ENCODE data around the gene SERTAD3. TPM values are rescaled to one million over a fixed set of nuclear protein-coding genes. Genes with fewer than 3 reads are reported as not detected.
"Not testable (repeated sequence)": the region's sequence is repeated elsewhere in the genome, so short reads cannot be mapped to it uniquely, and the experiment has no call there.

SERTAD3 gene
- polyA plus RNA-seq, 1 donor = 47.9 TPM

- no peak for DNase-seq
Observed at GRCh38 chr19:40457953-40458596, 13.9 kb upstream of the SERTAD3 start.

GRCh38 chr19:40457048-40457447 is 12.9 kb upstream of the SERTAD3 start:
- DNase-seq = no peak

GRCh38 chr19:40453943-40454342 is 9.8 kb upstream of the SERTAD3 start:
- DNase-seq = not testable (repeated sequence)

GRCh38 chr19:40453151-40453735 is 9.1 kb upstream of the SERTAD3 start:
- no peak for DNase-seq

GRCh38 chr19:40452016-40452415 is 7.9 kb upstream of the SERTAD3 start:
- no peak for DNase-seq

GRCh38 chr19:40450664-40451063 is 6.5 kb upstream of the SERTAD3 start:
- DNase-seq = no peak

- no peak for DNase-seq
Observed at GRCh38 chr19:40449506-40449905, 5.4 kb upstream of the SERTAD3 start.

GRCh38 chr19:40446263-40446784 is 2.2 kb upstream of the SERTAD3 start:
- no peak for DNase-seq

- DNase-seq = no peak
Observed at GRCh38 chr19:40445780-40446262, 1.7 kb upstream of the SERTAD3 start.

- DNase-seq = no peak
Observed at GRCh38 chr19:40444825-40445312, 734 bp upstream of the SERTAD3 start.

GRCh38 chr19:40443131-40443999 is 770 bp downstream of the SERTAD3 start:
- DNase-seq = peak; percentile 99

GRCh38 chr19:40442328-40443130 is 1.6 kb downstream of the SERTAD3 start:
- no peak for DNase-seq

GRCh38 chr19:40441719-40442253 is 2.3 kb downstream of the SERTAD3 start:
- no peak for DNase-seq

GRCh38 chr19:40438284-40438683 is 5.9 kb downstream of the SERTAD3 start:
- no peak for DNase-seq

- DNase-seq = peak; percentile 92
Observed at GRCh38 chr19:40433391-40434216, 10.5 kb downstream of the SERTAD3 start.

GRCh38 chr19:40432760-40433159 is 11.4 kb downstream of the SERTAD3 start:
- DNase-seq = not testable (repeated sequence)

- DNase-seq = no peak
Observed at GRCh38 chr19:40431698-40432097, 12.4 kb downstream of the SERTAD3 start.

- not testable (repeated sequence) for DNase-seq
Observed at GRCh38 chr19:40430242-40430641, 13.9 kb downstream of the SERTAD3 start.

- DNase-seq = not testable (repeated sequence)
Observed at GRCh38 chr19:40428197-40428596, 15.9 kb downstream of the SERTAD3 start.

GRCh38 chr19:40425450-40426287 is 18.5 kb downstream of the SERTAD3 start, which contains the start of gene SERTAD1:
Gene SERTAD1 (minus strand): TSS chr19:40425992. CDS start chr19:40423546, 2,446 bp downstream.
- DNase-seq = peak; percentile 99
